K562 (cell line): Measurements from ENCODE around the gene DNAJB12. TPM values are rescaled to one million over a fixed set of nuclear protein-coding genes. Genes with fewer than 3 reads are reported as not detected.
A peak's percentile ranks its signal among the peaks of the same experiment; 100 is the strongest.

Experiments
- ASH1L ChIP-seq: fragments of 450-650 bp; IDR thresholded peaks from 2 replicates; pipeline ENCODE4 v1.6.1; 2018; ENCODE audit warnings: borderline replicate concordance, mild to moderate bottlenecking, low read depth; ENCODE audit not compliant: partially characterized antibody
- BCL6 ChIP-seq: fragments of 250-450 bp; sonication (Bioruptor Pico); IDR thresholded peaks from 2 replicates; pipeline ENCODE4 v1.4.0; 2020
- CREM ChIP-seq: IDR thresholded peaks from 2 replicates; pipeline ENCODE4 v1.6.1; 2014; ENCODE audit warnings: antibody characterized with exemption, low read depth
- EP400 ChIP-seq: fragments of 450-650 bp; IDR thresholded peaks from 2 replicates; pipeline ENCODE4 v1.6.1; 2017; ENCODE audit warnings: antibody characterized with exemption, mild to moderate bottlenecking, moderate library complexity
- FOXK2 ChIP-seq, 2 experiments: fragments of 450-650 bp; IDR thresholded peaks in 1 of 2; conservative IDR thresholded peaks in 1 of 2; 2 replicates each; pipeline ENCODE4 v1.6.1; 2016; ENCODE audit warnings: low read depth in 2 of 2, mild to moderate bottlenecking in 1 of 2
- FOXM1 ChIP-seq, 2 experiments: fragments of 450-650 bp in 1 of 2; sonication (generic) in 1 of 2; formaldehyde crosslinking in 1 of 2; IDR thresholded peaks; 2 replicates each; pipeline versions ENCODE4 v1.6.1 to v1.9.0; 2017 to 2022; ENCODE audit warnings: low read depth in 2 of 2, mild to moderate bottlenecking in 2 of 2, missing genetic modification reagents in 1 of 2, moderate library complexity in 1 of 2
- GATAD2B ChIP-seq: fragments of 450-650 bp; IDR thresholded peaks from 2 replicates; pipeline ENCODE4 v1.6.1; 2017; ENCODE audit warnings: mild to moderate bottlenecking, borderline replicate concordance
- KDM5B ChIP-seq: fragments of 200-600 bp; sonication (generic); IDR thresholded peaks from 2 replicates; pipeline ENCODE4 v1.6.1; 2012; ENCODE audit warnings: low read depth, mild to moderate bottlenecking, moderate library complexity, low read length, control low read depth, inconsistent platforms; ENCODE audit not compliant: insufficient replicate concordance
- MAFG ChIP-seq: fragments of 450-650 bp; conservative IDR thresholded peaks from 2 replicates; pipeline ENCODE4 v1.6.1; 2016; ENCODE audit warnings: missing genetic modification characterization, missing compliant biosample characterization
- MYC ChIP-seq, 2 experiments: fragments of 250-450 bp in 1 of 2; sonication (Bioruptor Pico) in 1 of 2; IDR thresholded peaks; 2 replicates each; pipeline versions ENCODE4 v1.5.1 to v1.6.1; 2012 to 2021; ENCODE audit warnings: low read depth in 2 of 2, borderline replicate concordance in 1 of 2, improper control_type of control experiment in 1 of 2, low read length in 1 of 2, mild to moderate bottlenecking in 1 of 2, moderate library complexity in 1 of 2
- PTTG1 ChIP-seq: fragments of 450-650 bp; IDR thresholded peaks from 2 replicates; pipeline ENCODE4 v1.6.1; 2016; ENCODE audit warnings: low read depth, mild to moderate bottlenecking, missing genetic modification characterization, missing compliant biosample characterization
- SMC3 ChIP-seq: conservative IDR thresholded peaks from 2 replicates; pipeline ENCODE4 v1.6.1; 2011; ENCODE audit warnings: low read depth, low read length, improper control_type of control experiment; ENCODE audit not compliant: insufficient read depth
- ZNF316 ChIP-seq: fragments of 450-650 bp; IDR thresholded peaks from 2 replicates; pipeline ENCODE4 v1.6.1; 2016
- ZNF347 ChIP-seq: fragments of 450-650 bp; formaldehyde crosslinking; IDR thresholded peaks from 2 replicates; pipeline ENCODE4 v1.4.0; 2020; ENCODE audit warnings: low read depth, mild to moderate bottlenecking, moderate library complexity
- ZNF583 ChIP-seq: fragments of 250-450 bp; sonication (Bioruptor Pico); IDR thresholded peaks from 2 replicates; pipeline ENCODE4 v1.4.0; 2020
- ZNF76 ChIP-seq: fragments of 250-450 bp; sonication (Bioruptor Pico); IDR thresholded peaks from 2 replicates; pipeline ENCODE4 v1.4.0; 2020; ENCODE audit warnings: mild to moderate bottlenecking, moderate library complexity, borderline replicate concordance
- polyA plus RNA-seq, 8 experiments: library from polyadenylated mRNA; depleted of rRNA in 4 of 8; stranded (reverse) in 5 of 8; unstranded in 3 of 8; fragments of >200 nt; fragmentation: Nextera tagmentation in 2 of 8; fragmentation: Illumina TruSeq in 1 of 8; extraction: Ambion mirVana in 2 of 8; extraction: Trizol in 1 of 8; gene quantifications; 2 replicates each; pipeline versions ENCODE4 v1.2.1 to v1.2.3, GENCODE V29; 2011 to 2014; ENCODE audit warnings: inconsistent platforms in 1 of 8, missing spikeins in 1 of 8
- total RNA-seq, 7 experiments: library from RNA; depleted of rRNA in 6 of 7; stranded (reverse); fragments of >200 nt in 6 of 7; fragmentation: Illumina TruSeq in 2 of 7; extraction: Trizol in 2 of 7; gene quantifications; 2 replicates each; pipeline versions ENCODE4 v1.2.1 to v1.2.3, GENCODE V29; 2011 to 2021; ENCODE audit warnings: low replicate concordance in 1 of 7
- TF ChIP-seq, protein P1 (sequence below): fragments of 450-650 bp; IDR thresholded peaks from 2 replicates; pipeline ENCODE4 v1.6.1; 2016; ENCODE audit warnings: low read depth, mild to moderate bottlenecking, moderate library complexity
- TF ChIP-seq, protein P2 (sequence below), 2 experiments: fragments of 450-650 bp in 1 of 2; IDR thresholded peaks; 2 replicates each; pipeline ENCODE4 v1.6.1; 2011 to 2017; ENCODE audit warnings: low read depth in 2 of 2, antibody characterized with exemption in 1 of 2, borderline replicate concordance in 1 of 2, low read length in 1 of 2, mild to moderate bottlenecking in 1 of 2, mixed read lengths in 1 of 2; ENCODE audit not compliant: control insufficient read depth in 1 of 2
- TF ChIP-seq, protein P3 (sequence below), 2 experiments: fragments of 450-650 bp; conservative IDR thresholded peaks; 2 replicates each; pipeline ENCODE4 v1.6.1; 2017; ENCODE audit warnings: mild to moderate bottlenecking in 2 of 2, moderate library complexity in 2 of 2
- TF ChIP-seq, protein P4 (sequence below): fragments of 250-450 bp; sonication (Bioruptor Pico); IDR thresholded peaks from 2 replicates; pipeline ENCODE4 v1.8.0; 2021; ENCODE audit warnings: borderline replicate concordance, mild to moderate bottlenecking, moderate library complexity; ENCODE audit not compliant: poor library complexity, severe bottlenecking

The DNAJB12 gene
- total and polyA plus RNA-seq, 9 of the 15 experiments (the other 6 are each of a cell fraction or from before 2014, with no cell fraction given) = 3.5 to 31.5 (median 20.3) TPM

DNA sequence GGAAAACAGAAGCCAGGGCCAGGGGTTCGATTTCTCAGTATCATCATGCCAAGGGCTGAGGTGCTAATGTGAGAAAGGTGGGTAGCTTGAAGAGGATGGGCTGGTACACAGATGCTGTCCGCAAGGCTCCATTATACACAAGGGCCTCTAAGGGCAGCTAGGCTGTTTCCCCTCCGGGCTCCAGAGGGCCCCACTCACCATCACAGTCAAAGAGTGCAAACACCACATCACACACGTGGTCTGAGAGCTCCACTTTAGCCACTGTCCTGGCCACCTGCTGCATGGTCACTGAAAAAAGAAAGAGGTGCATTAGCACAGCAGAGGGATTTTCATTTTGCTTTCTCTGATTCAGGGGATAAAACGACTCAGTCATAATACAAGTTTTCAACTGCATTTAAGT lies 20.9 kb upstream of the DNAJB12 start (continued):
- TF ChIP-seq, protein P1, sequence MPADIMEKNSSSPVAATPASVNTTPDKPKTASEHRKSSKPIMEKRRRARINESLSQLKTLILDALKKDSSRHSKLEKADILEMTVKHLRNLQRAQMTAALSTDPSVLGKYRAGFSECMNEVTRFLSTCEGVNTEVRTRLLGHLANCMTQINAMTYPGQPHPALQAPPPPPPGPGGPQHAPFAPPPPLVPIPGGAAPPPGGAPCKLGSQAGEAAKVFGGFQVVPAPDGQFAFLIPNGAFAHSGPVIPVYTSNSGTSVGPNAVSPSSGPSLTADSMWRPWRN = no peak
- no peak for TF ChIP-seq BCL6
- no peak for TF ChIP-seq ZNF347 (CRISPR knock-in tag)
- no peak for TF ChIP-seq ZNF76
- TF ChIP-seq SMC3 = peak; percentile 51; the same call in 1 of the 2 replicates
- TF ChIP-seq GATAD2B = no peak
- TF ChIP-seq MAFG (tag) = no peak
- no peak for TF ChIP-seq FOXM1 (IDR thresholded peaks at IDR 0.05; ENCODE audit: low read depth)
- TF ChIP-seq FOXM1 (CRISPR knock-in tag; IDR thresholded peaks at IDR 0.05; ENCODE audit: low read depth) = no peak
- no peak for TF ChIP-seq ASH1L
- peak; percentile 44; the same call in 1 of the 2 replicates for TF ChIP-seq EP400
- no peak for TF ChIP-seq ZNF316
- TF ChIP-seq ZNF583 (CRISPR knock-in tag) = no peak
- TF ChIP-seq, protein P2, sequence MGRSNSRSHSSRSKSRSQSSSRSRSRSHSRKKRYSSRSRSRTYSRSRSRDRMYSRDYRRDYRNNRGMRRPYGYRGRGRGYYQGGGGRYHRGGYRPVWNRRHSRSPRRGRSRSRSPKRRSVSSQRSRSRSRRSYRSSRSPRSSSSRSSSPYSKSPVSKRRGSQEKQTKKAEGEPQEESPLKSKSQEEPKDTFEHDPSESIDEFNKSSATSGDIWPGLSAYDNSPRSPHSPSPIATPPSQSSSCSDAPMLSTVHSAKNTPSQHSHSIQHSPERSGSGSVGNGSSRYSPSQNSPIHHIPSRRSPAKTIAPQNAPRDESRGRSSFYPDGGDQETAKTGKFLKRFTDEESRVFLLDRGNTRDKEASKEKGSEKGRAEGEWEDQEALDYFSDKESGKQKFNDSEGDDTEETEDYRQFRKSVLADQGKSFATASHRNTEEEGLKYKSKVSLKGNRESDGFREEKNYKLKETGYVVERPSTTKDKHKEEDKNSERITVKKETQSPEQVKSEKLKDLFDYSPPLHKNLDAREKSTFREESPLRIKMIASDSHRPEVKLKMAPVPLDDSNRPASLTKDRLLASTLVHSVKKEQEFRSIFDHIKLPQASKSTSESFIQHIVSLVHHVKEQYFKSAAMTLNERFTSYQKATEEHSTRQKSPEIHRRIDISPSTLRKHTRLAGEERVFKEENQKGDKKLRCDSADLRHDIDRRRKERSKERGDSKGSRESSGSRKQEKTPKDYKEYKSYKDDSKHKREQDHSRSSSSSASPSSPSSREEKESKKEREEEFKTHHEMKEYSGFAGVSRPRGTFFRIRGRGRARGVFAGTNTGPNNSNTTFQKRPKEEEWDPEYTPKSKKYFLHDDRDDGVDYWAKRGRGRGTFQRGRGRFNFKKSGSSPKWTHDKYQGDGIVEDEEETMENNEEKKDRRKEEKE (IDR thresholded peaks at IDR 0.05; ENCODE audit: borderline replicate concordance in 1 of 2, control insufficient read depth in 1 of 2, low read depth in 2 of 2, low read length in 1 of 2) = no peak
- TF ChIP-seq, protein P3, sequence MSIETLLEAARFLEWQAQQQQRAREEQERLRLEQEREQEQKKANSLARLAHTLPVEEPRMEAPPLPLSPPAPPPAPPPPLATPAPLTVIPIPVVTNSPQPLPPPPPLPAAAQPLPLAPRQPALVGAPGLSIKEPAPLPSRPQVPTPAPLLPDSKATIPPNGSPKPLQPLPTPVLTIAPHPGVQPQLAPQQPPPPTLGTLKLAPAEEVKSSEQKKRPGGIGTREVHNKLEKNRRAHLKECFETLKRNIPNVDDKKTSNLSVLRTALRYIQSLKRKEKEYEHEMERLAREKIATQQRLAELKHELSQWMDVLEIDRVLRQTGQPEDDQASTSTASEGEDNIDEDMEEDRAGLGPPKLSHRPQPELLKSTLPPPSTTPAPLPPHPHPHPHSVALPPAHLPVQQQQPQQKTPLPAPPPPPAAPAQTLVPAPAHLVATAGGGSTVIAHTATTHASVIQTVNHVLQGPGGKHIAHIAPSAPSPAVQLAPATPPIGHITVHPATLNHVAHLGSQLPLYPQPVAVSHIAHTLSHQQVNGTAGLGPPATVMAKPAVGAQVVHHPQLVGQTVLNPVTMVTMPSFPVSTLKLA (conservative IDR thresholded peaks at IDR 0.05) = peak; percentile 63 to 70; a peak in 3 of 4 replicates
- TF ChIP-seq PTTG1 = no peak
- TF ChIP-seq KDM5B = no peak
- peak; percentile 85 for TF ChIP-seq MYC (IDR thresholded peaks at IDR 0.05; ENCODE audit: low read depth, low read length)
- no peak for TF ChIP-seq MYC (CRISPR knock-in tag; IDR thresholded peaks at IDR 0.05; ENCODE audit: borderline replicate concordance, low read depth)
- peak in 1 of 2 experiments; percentile 43; a peak in 1 of 4 replicates for TF ChIP-seq FOXK2 (conservative IDR thresholded peaks at IDR 0.05 in 1 of 2, IDR thresholded peaks at IDR 0.05 in 1 of 2; ENCODE audit: low read depth in 2 of 2)
- TF ChIP-seq, protein P4, sequence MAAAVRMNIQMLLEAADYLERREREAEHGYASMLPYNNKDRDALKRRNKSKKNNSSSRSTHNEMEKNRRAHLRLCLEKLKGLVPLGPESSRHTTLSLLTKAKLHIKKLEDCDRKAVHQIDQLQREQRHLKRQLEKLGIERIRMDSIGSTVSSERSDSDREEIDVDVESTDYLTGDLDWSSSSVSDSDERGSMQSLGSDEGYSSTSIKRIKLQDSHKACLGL (CRISPR knock-in tag) = no peak
- TF ChIP-seq CREM = 0 out of 2 replicates have a peak, but pooled peaks have one; percentile 14
